ENCODE data around the gene MDFIC.

DNA sequence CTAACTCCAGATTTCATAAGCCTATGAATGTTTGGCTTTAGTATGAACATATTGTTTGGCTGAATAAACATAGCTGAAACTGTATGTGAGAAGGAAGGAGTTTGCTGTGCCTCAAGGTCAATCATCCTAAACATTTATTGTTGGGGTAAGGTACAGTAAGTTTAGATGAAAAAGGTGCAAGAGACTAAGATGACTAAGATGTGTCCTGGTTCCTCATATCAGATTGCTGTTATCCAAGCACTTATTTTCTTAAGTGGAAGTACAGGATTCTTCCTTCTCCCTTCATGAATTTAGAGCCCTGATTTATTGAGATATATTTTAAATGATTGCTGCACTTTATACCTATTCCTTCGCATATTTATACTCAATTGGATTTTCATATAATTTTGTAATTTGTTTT is 12.2 kb downstream of the MDFIC start:
- TF ChIP-seq, protein P1, sequence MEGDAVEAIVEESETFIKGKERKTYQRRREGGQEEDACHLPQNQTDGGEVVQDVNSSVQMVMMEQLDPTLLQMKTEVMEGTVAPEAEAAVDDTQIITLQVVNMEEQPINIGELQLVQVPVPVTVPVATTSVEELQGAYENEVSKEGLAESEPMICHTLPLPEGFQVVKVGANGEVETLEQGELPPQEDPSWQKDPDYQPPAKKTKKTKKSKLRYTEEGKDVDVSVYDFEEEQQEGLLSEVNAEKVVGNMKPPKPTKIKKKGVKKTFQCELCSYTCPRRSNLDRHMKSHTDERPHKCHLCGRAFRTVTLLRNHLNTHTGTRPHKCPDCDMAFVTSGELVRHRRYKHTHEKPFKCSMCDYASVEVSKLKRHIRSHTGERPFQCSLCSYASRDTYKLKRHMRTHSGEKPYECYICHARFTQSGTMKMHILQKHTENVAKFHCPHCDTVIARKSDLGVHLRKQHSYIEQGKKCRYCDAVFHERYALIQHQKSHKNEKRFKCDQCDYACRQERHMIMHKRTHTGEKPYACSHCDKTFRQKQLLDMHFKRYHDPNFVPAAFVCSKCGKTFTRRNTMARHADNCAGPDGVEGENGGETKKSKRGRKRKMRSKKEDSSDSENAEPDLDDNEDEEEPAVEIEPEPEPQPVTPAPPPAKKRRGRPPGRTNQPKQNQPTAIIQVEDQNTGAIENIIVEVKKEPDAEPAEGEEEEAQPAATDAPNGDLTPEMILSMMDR (IDR thresholded peaks at IDR 0.05): no peak
- no peak for TF ChIP-seq POLR2A (IDR thresholded peaks at IDR 0.05)
